ENCODE data around the gene WDR72.

DNA sequence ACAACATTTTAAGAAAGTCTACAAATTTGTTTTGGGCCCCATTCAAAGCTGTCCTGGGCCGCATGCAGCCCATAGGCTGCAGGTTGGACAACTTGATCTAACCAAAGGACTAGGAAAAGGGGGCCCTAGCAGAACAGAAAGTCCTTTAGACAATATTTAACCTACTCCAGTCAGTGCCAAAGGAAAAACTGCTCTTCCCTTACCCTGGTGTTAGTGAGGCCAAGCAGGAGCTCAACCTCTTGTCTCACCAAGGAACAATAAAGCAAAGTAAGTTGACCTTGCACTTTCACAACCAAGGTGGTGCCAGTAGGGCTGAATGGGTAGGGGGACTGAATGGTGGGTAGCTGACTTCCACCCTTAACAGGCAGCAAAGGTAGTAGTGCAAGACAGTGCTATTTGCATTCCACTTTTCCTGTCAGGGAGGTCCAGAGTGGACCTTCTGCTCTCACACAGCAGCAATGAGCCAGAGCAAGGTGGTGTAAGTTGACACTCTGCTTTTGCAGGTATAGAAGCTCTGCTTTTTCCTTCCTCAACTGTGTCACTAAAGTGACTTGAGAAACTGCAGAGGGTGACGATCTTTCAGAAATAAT is 124.9 kb downstream of the WDR72 start:
- TF ChIP-seq EZH2 (IDR thresholded peaks at IDR 0.05; ENCODE audit: low read depth, unreplicated experiment) (no peak), ZNF331 (CRISPR knock-in tag; IDR thresholded peaks at IDR 0.05; ENCODE audit: low read depth) (no peak), EZH2phosphoT487 (IDR thresholded peaks at IDR 0.05; ENCODE audit: unreplicated experiment) (no peak)
- TF ChIP-seq, protein P1, sequence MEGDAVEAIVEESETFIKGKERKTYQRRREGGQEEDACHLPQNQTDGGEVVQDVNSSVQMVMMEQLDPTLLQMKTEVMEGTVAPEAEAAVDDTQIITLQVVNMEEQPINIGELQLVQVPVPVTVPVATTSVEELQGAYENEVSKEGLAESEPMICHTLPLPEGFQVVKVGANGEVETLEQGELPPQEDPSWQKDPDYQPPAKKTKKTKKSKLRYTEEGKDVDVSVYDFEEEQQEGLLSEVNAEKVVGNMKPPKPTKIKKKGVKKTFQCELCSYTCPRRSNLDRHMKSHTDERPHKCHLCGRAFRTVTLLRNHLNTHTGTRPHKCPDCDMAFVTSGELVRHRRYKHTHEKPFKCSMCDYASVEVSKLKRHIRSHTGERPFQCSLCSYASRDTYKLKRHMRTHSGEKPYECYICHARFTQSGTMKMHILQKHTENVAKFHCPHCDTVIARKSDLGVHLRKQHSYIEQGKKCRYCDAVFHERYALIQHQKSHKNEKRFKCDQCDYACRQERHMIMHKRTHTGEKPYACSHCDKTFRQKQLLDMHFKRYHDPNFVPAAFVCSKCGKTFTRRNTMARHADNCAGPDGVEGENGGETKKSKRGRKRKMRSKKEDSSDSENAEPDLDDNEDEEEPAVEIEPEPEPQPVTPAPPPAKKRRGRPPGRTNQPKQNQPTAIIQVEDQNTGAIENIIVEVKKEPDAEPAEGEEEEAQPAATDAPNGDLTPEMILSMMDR (conservative IDR thresholded peaks at IDR 0.05; ENCODE audit: low read depth in 2 of 2): no peak
- TF ChIP-seq, protein P2, sequence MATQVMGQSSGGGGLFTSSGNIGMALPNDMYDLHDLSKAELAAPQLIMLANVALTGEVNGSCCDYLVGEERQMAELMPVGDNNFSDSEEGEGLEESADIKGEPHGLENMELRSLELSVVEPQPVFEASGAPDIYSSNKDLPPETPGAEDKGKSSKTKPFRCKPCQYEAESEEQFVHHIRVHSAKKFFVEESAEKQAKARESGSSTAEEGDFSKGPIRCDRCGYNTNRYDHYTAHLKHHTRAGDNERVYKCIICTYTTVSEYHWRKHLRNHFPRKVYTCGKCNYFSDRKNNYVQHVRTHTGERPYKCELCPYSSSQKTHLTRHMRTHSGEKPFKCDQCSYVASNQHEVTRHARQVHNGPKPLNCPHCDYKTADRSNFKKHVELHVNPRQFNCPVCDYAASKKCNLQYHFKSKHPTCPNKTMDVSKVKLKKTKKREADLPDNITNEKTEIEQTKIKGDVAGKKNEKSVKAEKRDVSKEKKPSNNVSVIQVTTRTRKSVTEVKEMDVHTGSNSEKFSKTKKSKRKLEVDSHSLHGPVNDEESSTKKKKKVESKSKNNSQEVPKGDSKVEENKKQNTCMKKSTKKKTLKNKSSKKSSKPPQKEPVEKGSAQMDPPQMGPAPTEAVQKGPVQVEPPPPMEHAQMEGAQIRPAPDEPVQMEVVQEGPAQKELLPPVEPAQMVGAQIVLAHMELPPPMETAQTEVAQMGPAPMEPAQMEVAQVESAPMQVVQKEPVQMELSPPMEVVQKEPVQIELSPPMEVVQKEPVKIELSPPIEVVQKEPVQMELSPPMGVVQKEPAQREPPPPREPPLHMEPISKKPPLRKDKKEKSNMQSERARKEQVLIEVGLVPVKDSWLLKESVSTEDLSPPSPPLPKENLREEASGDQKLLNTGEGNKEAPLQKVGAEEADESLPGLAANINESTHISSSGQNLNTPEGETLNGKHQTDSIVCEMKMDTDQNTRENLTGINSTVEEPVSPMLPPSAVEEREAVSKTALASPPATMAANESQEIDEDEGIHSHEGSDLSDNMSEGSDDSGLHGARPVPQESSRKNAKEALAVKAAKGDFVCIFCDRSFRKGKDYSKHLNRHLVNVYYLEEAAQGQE (IDR thresholded peaks at IDR 0.05; ENCODE audit: unreplicated experiment): no peak

All from GM23338 (cell line).